Measurements from ENCODE around the gene ACTL7B. TPM values are rescaled to one million over a fixed set of nuclear protein-coding genes. Genes with fewer than 3 reads are reported as not detected.
"Not testable (repeated sequence)": the region's sequence is repeated elsewhere in the genome, so short reads cannot be mapped to it uniquely, and the experiment has no call there.

ACTL7B gene
- total and polyA plus RNA-seq, 2 of the 4 experiments (the other 2 are of a cell fraction) = not detected

GRCh38 chr9:108850293-108850897 is 5.4 kb downstream of the ACTL7B start:
- Histone ChIP-seq H2AFZ (replicated peaks; ENCODE audit: low read length, poor library complexity) (no peak overlapping the region), H2AK9ac (replicated peaks; ENCODE audit: low read depth, low read length, poor library complexity) (no peak overlapping the region), H4K8ac (ENCODE audit: low read depth in 2 of 2, low read length in 2 of 2) (no peak overlapping the region), H3K9me1 (ENCODE audit: insufficient read depth, low read length) (no peaks in the 10 kb centered on the region), H3K4me1 (ENCODE audit: control insufficient read depth, insufficient read depth, low read length) (no peaks in the 10 kb centered on the region), H3K9ac (ENCODE audit: low read depth, low read length) (no peak overlapping the region), H2AK5ac (ENCODE audit: low read depth, low read length) (no peak overlapping the region), H2BK20ac (ENCODE audit: low read depth, low read length) (no peak overlapping the region), H3K27ac (ENCODE audit: insufficient read depth, low read length) (no peak overlapping the region), H3K4me2 (ENCODE audit: low read depth, low read length) (no peak overlapping the region), H2BK120ac (ENCODE audit: low read depth, low read length) (no peak overlapping the region), H3K9me3 (ENCODE audit: control insufficient read depth, insufficient read depth, low read length) (no peaks in the 10 kb centered on the region), H3K79me1 (ENCODE audit: low read depth in 1 of 2, low read length in 2 of 2) (no peaks in the 10 kb centered on the region), H3K36me3 (ENCODE audit: control insufficient read depth, insufficient read depth, low read length) (no peaks in the 10 kb centered on the region), H3K4ac (ENCODE audit: low read depth, low read length) (no peak overlapping the region), H4K91ac (ENCODE audit: insufficient read depth, low read depth, low read length) (no peak overlapping the region), H3K14ac (replicated peaks; ENCODE audit: low read depth, low read length) (no peak overlapping the region), H2BK5ac (ENCODE audit: low read depth, low read length, poor library complexity, severe bottlenecking) (no peak overlapping the region), H2BK15ac (ENCODE audit: low read depth, low read length) (no peak overlapping the region), H4K20me1 (ENCODE audit: insufficient read depth, low read length) (no peaks in the 10 kb centered on the region), H4K5ac (ENCODE audit: low read depth, low read length) (no peak overlapping the region), H3K27me3 (ENCODE audit: control insufficient read depth, insufficient read depth, low read length) (peaks cover 6% of the 10 kb centered on the region), H3K18ac (ENCODE audit: low read depth, low read length) (no peak overlapping the region), H3K23ac (ENCODE audit: low read depth, low read length) (no peak overlapping the region), H3K4me3 (ENCODE audit: insufficient read depth, low read depth, low read length) (no peak overlapping the region), H3K56ac (ENCODE audit: extremely low read depth, insufficient read depth, low read length) (no peak overlapping the region)
- DNase-seq (peak; percentile 14), ATAC-seq (ENCODE audit: low read depth) (0 out of 2 replicates have a peak, but pooled peaks have one; percentile 51)
- CTCF ChIA-PET = no interaction called here
- POLR2A ChIA-PET (ENCODE audit: unreplicated experiment) = no interaction called here
- in situ Hi-C loops (cut with MboI; ENCODE audit: low sequenced_read_pairs) = no loop called here
- TF ChIP-seq RAD21 (IDR thresholded peaks at IDR 0.05; ENCODE audit: low read length) (peak; percentile 30), RFX5 (IDR thresholded peaks at IDR 0.05; ENCODE audit: low read depth, low read length) (no peak), CTCF (conservative IDR thresholded peaks at IDR 0.05; ENCODE audit: low read depth, low read length) (peak; percentile 24)
- dilution Hi-C loops (cut with HindIII; ENCODE audit: low sequenced_read_pairs, unreplicated experiment) = no loop called here
- WGBS, 2 experiments (ENCODE audit: extremely low coverage in 2 of 2, insufficient read length in 1 of 2) = no CpG with 5 or more reads among the region's 3 CpGs
- BruUV-seq (replicated peaks) = no TSS peak
- intact Hi-C loops (cut with micrococcal nuclease) = no loop called here

GRCh38 chr9:108848296-108848695 is 7.5 kb downstream of the ACTL7B start:
- H3K79me1 ChIP-seq (ENCODE audit: low read depth in 1 of 2, low read length in 2 of 2); H2BK5ac ChIP-seq (ENCODE audit: low read depth, low read length, poor library complexity, severe bottlenecking); H2AFZ ChIP-seq (replicated peaks; ENCODE audit: low read length, poor library complexity); H3K36me3 ChIP-seq (ENCODE audit: control insufficient read depth, insufficient read depth, low read length); intact Hi-C loops (cut with micrococcal nuclease); H3K4me3 ChIP-seq (ENCODE audit: insufficient read depth, low read depth, low read length); H3K27me3 ChIP-seq (ENCODE audit: control insufficient read depth, insufficient read depth, low read length); H4K91ac ChIP-seq (ENCODE audit: insufficient read depth, low read depth, low read length); H4K5ac ChIP-seq (ENCODE audit: low read depth, low read length); H3K23ac ChIP-seq (ENCODE audit: low read depth, low read length); H2AK9ac ChIP-seq (replicated peaks; ENCODE audit: low read depth, low read length, poor library complexity); H3K18ac ChIP-seq (ENCODE audit: low read depth, low read length); POLR2A ChIA-PET (ENCODE audit: unreplicated experiment); H2BK120ac ChIP-seq (ENCODE audit: low read depth, low read length); DNase-seq; H3K56ac ChIP-seq (ENCODE audit: extremely low read depth, insufficient read depth, low read length); H2BK15ac ChIP-seq (ENCODE audit: low read depth, low read length); H2AK5ac ChIP-seq (ENCODE audit: low read depth, low read length); BruUV-seq (replicated peaks); in situ Hi-C loops (cut with MboI; ENCODE audit: low sequenced_read_pairs); ATAC-seq (ENCODE audit: low read depth); H3K9me3 ChIP-seq (ENCODE audit: control insufficient read depth, insufficient read depth, low read length); H3K14ac ChIP-seq (replicated peaks; ENCODE audit: low read depth, low read length); H3K4ac ChIP-seq (ENCODE audit: low read depth, low read length); dilution Hi-C loops (cut with HindIII; ENCODE audit: low sequenced_read_pairs, unreplicated experiment); H4K20me1 ChIP-seq (ENCODE audit: insufficient read depth, low read length); H3K4me2 ChIP-seq (ENCODE audit: low read depth, low read length); H2BK20ac ChIP-seq (ENCODE audit: low read depth, low read length); H3K27ac ChIP-seq (ENCODE audit: insufficient read depth, low read length); H4K8ac ChIP-seq (ENCODE audit: low read depth in 2 of 2, low read length in 2 of 2); H3K9ac ChIP-seq (ENCODE audit: low read depth, low read length); H3K4me1 ChIP-seq (ENCODE audit: control insufficient read depth, insufficient read depth, low read length); H3K9me1 ChIP-seq (ENCODE audit: insufficient read depth, low read length): not testable (repeated sequence)
- WGBS, 2 experiments (ENCODE audit: extremely low coverage in 2 of 2, insufficient read length in 1 of 2) = 60% methylated on average over 3 of the region's 8 CpGs; no CpG with 5 or more reads in 1 of the 2 experiments
- CTCF ChIA-PET = interaction anchor here (0.7 kb wide), 1 partner anchor 1231 kb away, joined by 3 read pairs; no protein-coding TSS in a partner anchor

Data from IMR-90 (cell line).